H1 (cell line): ENCODE measurements around the gene LMO2. TPM values are rescaled to one million over a fixed set of nuclear protein-coding genes. Genes with fewer than 3 reads are reported as not detected.

ENCODE experiments used
- CTCF ChIA-PET: fragments of 300-600 bp; sonication (Branson Sonifier 250); formaldehyde crosslinking; loops from one replicate; lab custom pipeline; 2021; ENCODE audit not compliant: partially characterized antibody; lab: Charles Lee
- POLR2A ChIA-PET: fragments of 300-600 bp; sonication (Branson Sonifier 250); formaldehyde crosslinking; loops from one replicate; lab custom pipeline; 2021; ENCODE audit warnings: inconsistent platforms; ENCODE audit not compliant: partially characterized antibody; lab: Charles Lee
- DNase-seq, 2 experiments: peaks; one replicate each; pipeline versions ENCODE4 v3.0.0 to v3.0.0-alpha.2; 2010 to 2022; ENCODE audit warnings: low spot score in 2 of 2, low read depth in 1 of 2, mixed read lengths in 1 of 2
- FAIRE-seq: peaks from 2 replicates; lab custom pipeline; 2011; peaks lifted over from hg19 to GRCh38; lab: Jason Lieb, UNC
- H2AFZ ChIP-seq: 2 replicates; pipeline ENCODE4 v1.8.1; 2012; ENCODE audit warnings: low read length, inconsistent platforms
- H2AK5ac ChIP-seq: 2 replicates; pipeline ENCODE4 v1.6.1; 2013; ENCODE audit warnings: low read depth, low read length
- H2BK120ac ChIP-seq: replicated peaks from 2 replicates; pipeline ENCODE3; 2013; ENCODE audit warnings: low read depth, low read length, inconsistent platforms
- H2BK12ac ChIP-seq: 2 replicates; pipeline ENCODE4 v1.6.1; 2013; ENCODE audit warnings: low read depth, low read length
- H2BK15ac ChIP-seq: 2 replicates; pipeline ENCODE4 v1.6.1; 2013; ENCODE audit warnings: low read length
- H2BK20ac ChIP-seq: 2 replicates; pipeline ENCODE4 v1.6.1; 2013; ENCODE audit warnings: low read length
- H2BK5ac ChIP-seq: 2 replicates; pipeline ENCODE4 v1.6.1; 2013; ENCODE audit warnings: low read depth, low read length
- H3K14ac ChIP-seq: 2 replicates; pipeline ENCODE4 v1.6.1; 2013; ENCODE audit warnings: inconsistent platforms; ENCODE audit not compliant: insufficient read length
- H3K18ac ChIP-seq: 2 replicates; pipeline ENCODE4 v1.6.1; 2013; ENCODE audit warnings: low read length; ENCODE audit errors: extremely low read depth
- H3K23ac ChIP-seq: 2 replicates; pipeline ENCODE4 v1.6.1; 2013; ENCODE audit warnings: inconsistent platforms; ENCODE audit not compliant: insufficient read length
- H3K23me2 ChIP-seq: 2 replicates; pipeline ENCODE4 v1.6.1; 2013; ENCODE audit warnings: low read depth, low read length
- H3K27ac ChIP-seq: 2 replicates; pipeline ENCODE4 v1.6.1; 2011; ENCODE audit warnings: low read depth, low read length, inconsistent platforms
- H3K27me3 ChIP-seq, 4 experiments: replicated peaks in 1 of 4; 1 replicate in 1 of 4; 2 replicates in 3 of 4; pipeline versions ENCODE4 v1.6.1 to v1.8.1; 2011 to 2013; ENCODE audit warnings: low read length in 3 of 4, mild to moderate bottlenecking in 3 of 4, inconsistent platforms in 2 of 4, mixed read lengths in 2 of 4, moderate library complexity in 1 of 4; ENCODE audit not compliant: control insufficient read depth in 3 of 4, insufficient read depth in 3 of 4; ENCODE audit errors: extremely low read depth in 1 of 4
- H3K36me3 ChIP-seq, 4 experiments: 2 replicates each; pipeline versions ENCODE4 v1.6.1 to v1.8.1; 2011 to 2013; ENCODE audit warnings: mild to moderate bottlenecking in 4 of 4, low read length in 3 of 4, moderate library complexity in 2 of 4, control low read depth in 1 of 4, inconsistent platforms in 1 of 4; ENCODE audit not compliant: insufficient read depth in 4 of 4, control insufficient read depth in 2 of 4
- H3K4ac ChIP-seq: replicated peaks from 2 replicates; pipeline ENCODE3; 2013; ENCODE audit warnings: low read length, low read depth, mixed read lengths, inconsistent platforms; ENCODE audit not compliant: insufficient read length
- H3K4me1 ChIP-seq, 4 experiments: replicated peaks in 1 of 4; 1 replicate in 1 of 4; 2 replicates in 3 of 4; pipeline versions ENCODE4 v1.6.1 to v1.8.1; 2011 to 2013; ENCODE audit warnings: low read length in 3 of 4, inconsistent platforms in 2 of 4, mixed read lengths in 1 of 4; ENCODE audit not compliant: insufficient read depth in 4 of 4, control insufficient read depth in 3 of 4
- H3K4me2 ChIP-seq, 2 experiments: 2 replicates each; pipeline versions ENCODE4 v1.6.1 to v1.8.1; 2011 to 2013; ENCODE audit warnings: low read depth in 2 of 2, low read length in 2 of 2, control low read depth in 1 of 2, inconsistent platforms in 1 of 2, mild to moderate bottlenecking in 1 of 2; ENCODE audit not compliant: insufficient read depth in 1 of 2
- H3K4me3 ChIP-seq, 4 experiments: fragments of 200-600, 300-600 bp in 1 of 4; sonication (generic), shearing (Covaris generic), sonication (Bioruptor Twin) in 1 of 4; 2 replicates each; pipeline versions ENCODE4 v1.5.1 to v1.8.1; 2011 to 2016; ENCODE audit warnings: low read length in 4 of 4, low read depth in 3 of 4, control low read depth in 2 of 4, inconsistent platforms in 2 of 4, mild to moderate bottlenecking in 2 of 4, mixed read lengths in 1 of 4, moderate library complexity in 1 of 4; ENCODE audit not compliant: insufficient read depth in 2 of 4; ENCODE audit errors: extremely low read depth in 1 of 4
- H3K56ac ChIP-seq: replicated peaks from 2 replicates; pipeline ENCODE3; 2013; ENCODE audit warnings: low read depth, mild to moderate bottlenecking, mixed read lengths, low read length, inconsistent platforms; ENCODE audit not compliant: insufficient read length
- H3K79me1 ChIP-seq: 2 replicates; pipeline ENCODE4 v1.6.1; 2013; ENCODE audit warnings: low read depth, low read length, control low read depth
- H3K79me2 ChIP-seq, 2 experiments: 2 replicates each; pipeline versions ENCODE4 v1.6.1 to v1.8.1; 2012 to 2013; ENCODE audit warnings: low read length in 2 of 2, mild to moderate bottlenecking in 2 of 2, inconsistent platforms in 1 of 2; ENCODE audit not compliant: insufficient read depth in 2 of 2, control insufficient read depth in 1 of 2
- H3K9ac ChIP-seq, 4 experiments: replicated peaks in 1 of 4; 1 replicate in 1 of 4; 2 replicates in 3 of 4; pipeline versions ENCODE4 v1.6.1 to v1.8.1; 2011 to 2013; ENCODE audit warnings: low read depth in 3 of 4, low read length in 3 of 4, control low read depth in 2 of 4, mild to moderate bottlenecking in 2 of 4, moderate library complexity in 2 of 4, inconsistent platforms in 1 of 4; ENCODE audit errors: extremely low read depth in 1 of 4
- H3K9me3 ChIP-seq, 2 experiments: 2 replicates each; pipeline versions ENCODE4 v1.6.1 to v1.8.1; 2012 to 2013; ENCODE audit warnings: mild to moderate bottlenecking in 2 of 2, moderate library complexity in 2 of 2, control low read depth in 1 of 2, inconsistent platforms in 1 of 2, low read depth in 1 of 2, low read length in 1 of 2, mixed read lengths in 1 of 2; ENCODE audit not compliant: insufficient read depth in 2 of 2
- H4K20me1 ChIP-seq, 2 experiments: replicated peaks in 1 of 2; 2 replicates each; pipeline versions ENCODE3 to v1.8.1; 2011 to 2013; ENCODE audit warnings: inconsistent platforms in 2 of 2, low read length in 2 of 2, mild to moderate bottlenecking in 1 of 2; ENCODE audit not compliant: insufficient read depth in 2 of 2, control insufficient read depth in 1 of 2
- H4K5ac ChIP-seq: 2 replicates; pipeline ENCODE4 v1.6.1; 2013; ENCODE audit warnings: low read length, low read depth, mixed read lengths, inconsistent platforms; ENCODE audit not compliant: insufficient read length
- H4K8ac ChIP-seq: 2 replicates; pipeline ENCODE4 v1.8.0; 2013; ENCODE audit warnings: mild to moderate bottlenecking, moderate library complexity, low read length, inconsistent platforms; ENCODE audit not compliant: insufficient read depth; ENCODE audit errors: extremely low read depth
- H4K91ac ChIP-seq: replicated peaks from 2 replicates; pipeline ENCODE3; 2013; ENCODE audit warnings: low read length, mixed read lengths, inconsistent platforms; ENCODE audit not compliant: insufficient read length
- ASH2L ChIP-seq: fragments of 200-600, 300-600 bp; sonication (generic); IDR thresholded peaks from one replicate; pipeline ENCODE4 v1.7.1; 2017; ENCODE audit warnings: low read length
- RXRA ChIP-seq: IDR thresholded peaks from 2 replicates; pipeline ENCODE4 v1.6.1; 2011; ENCODE audit warnings: low read depth, mild to moderate bottlenecking, low read length, moderate library complexity; ENCODE audit not compliant: insufficient read depth
- TAF7 ChIP-seq: optimal IDR thresholded peaks from 2 replicates; pipeline ENCODE3; 2011; ENCODE audit warnings: low read depth, mild to moderate bottlenecking, inconsistent platforms, low read length, moderate library complexity, borderline replicate concordance
- TBP ChIP-seq: IDR thresholded peaks from 2 replicates; pipeline ENCODE4 v1.6.1; 2011; ENCODE audit warnings: low read depth, low read length, improper control_type of control experiment
- YY1 ChIP-seq: IDR thresholded peaks from 2 replicates; pipeline ENCODE4 v1.6.1; 2011; ENCODE audit warnings: low read depth, mild to moderate bottlenecking, low read length
- WGBS, 2 experiments: shearing (Covaris generic) in 1 of 2; methylation state at CpG; one replicate each; pipeline versions ENCODE4 v1.1.6 to v1.1.7; 2013 to 2015; ENCODE audit warnings: low lambda C conversion rate in 2 of 2, mixed read lengths in 2 of 2, inconsistent platforms in 1 of 2, low coverage in 1 of 2, missing lambda C conversion rate in 1 of 2; ENCODE audit not compliant: insufficient replicate concordance in 2 of 2, insufficient coverage in 1 of 2, insufficient read length in 1 of 2; ENCODE audit errors: extremely low coverage in 1 of 2, missing lambda C conversion rate in 1 of 2; 5-methylcytosine and 5-hydroxymethylcytosine counted together
- polyA plus RNA-seq, 7 experiments: library from polyadenylated mRNA; depleted of rRNA in 3 of 7; stranded (reverse) in 5 of 7; unstranded in 2 of 7; fragments of >200 nt in 5 of 7; fragments of 200-250 nt in 2 of 7; gene quantifications; 1 replicate in 5 of 7; 2 replicates in 1 of 7; 4 replicates in 1 of 7; pipeline versions ENCODE4 v1.2.1 to v1.2.3, GENCODE V29; 2011 to 2013; ENCODE audit warnings: missing spikeins in 2 of 7, mixed read lengths in 2 of 7
- total RNA-seq: library from RNA; stranded (reverse); fragmentation: NEBNext Ultra II Directional; extraction: Animal tissue kit (Norgen Biotek cat#: 25700); gene quantifications from 2 replicates; pipeline ENCODE4 v1.2.1, GENCODE V29; 2021

The LMO2 gene
- total and polyA plus RNA-seq, 2 of the 8 experiments (the other 6 are each of a cell fraction or from before 2014, with no cell fraction given), result 1.6 to 2.7 TPM

- Histone ChIP-seq H3K36me3 (no peaks in the 10 kb centered on the region), H4K91ac (no peak overlapping the region), H3K14ac (no peak overlapping the region), H3K9ac (no peak overlapping the region), H2AK5ac (no peak overlapping the region), H3K4me1 (no peaks in the 10 kb centered on the region), H3K27me3 (no peaks in the 10 kb centered on the region), H2BK5ac (no peak overlapping the region), H3K79me1 (no peaks in the 10 kb centered on the region), H3K27ac (no peak overlapping the region), H3K4me2 (no peak overlapping the region), H3K23ac (no peak overlapping the region), H2BK20ac (no peak overlapping the region), H3K23me2 (no peaks in the 10 kb centered on the region)
- POLR2A ChIA-PET, result no interaction called here
- FAIRE-seq (no peak), DNase-seq (no peak)
- TF ChIP-seq RXRA (no peak), ASH2L (no peak), YY1 (no peak), TBP (no peak), TAF7 (no peak)
- TF ChIP-seq, all 59 proteins: peak for 0
- H2AFZ ChIP-seq, result no peak overlapping the region
- H4K8ac ChIP-seq, result no peak overlapping the region; the same call in 1 of the 2 replicates
- no peaks in the 10 kb centered on the region for H3K79me2 ChIP-seq
- no peak overlapping the region for H2BK15ac ChIP-seq
- H3K4ac ChIP-seq, result no peak overlapping the region
- H4K20me1 ChIP-seq, result no peaks in the 10 kb centered on the region
- H3K4me3 ChIP-seq, result no peak overlapping the region
- H2BK12ac ChIP-seq, result no peak overlapping the region
- no peak overlapping the region for H4K5ac ChIP-seq
- no peak overlapping the region for H3K56ac ChIP-seq
- no peak overlapping the region for H3K18ac ChIP-seq
- CTCF ChIA-PET, result interaction anchor here (1.4 kb wide), 2 partner anchors 13 to 28 kb away, joined by 4 to 5 read pairs; no protein-coding TSS in a partner anchor
- no peak overlapping the region for H2BK120ac ChIP-seq
- no peaks in the 10 kb centered on the region for H3K9me3 ChIP-seq
- 83% methylated on average over 3 of the region's 3 CpGs; no CpG with 5 or more reads in 1 of the 2 experiments for WGBS, 2 experiments
Measured at GRCh38 chr11:33885338-33886005, 6.4 kb downstream of the LMO2 start.
